Neuronal stem cell (in vitro differentiated cells): ENCODE measurements around the gene EPB41L5.

ENCODE experiments used
- DNase-seq: peaks from one replicate; pipeline ENCODE4 v3.0.0-alpha.2; 2013; ENCODE audit warnings: low spot score
- H2AFZ ChIP-seq: one replicate; pipeline ENCODE4 v1.6.1; 2013; ENCODE audit warnings: mild to moderate bottlenecking, low read length, inconsistent platforms
- H2AK5ac ChIP-seq: 2 replicates; pipeline ENCODE4 v1.6.1; 2013; ENCODE audit warnings: low read depth, mild to moderate bottlenecking, inconsistent platforms, low read length, moderate library complexity, mixed read lengths
- H2BK120ac ChIP-seq: 2 replicates; pipeline ENCODE4 v1.6.1; 2013; ENCODE audit warnings: low read depth, mild to moderate bottlenecking, inconsistent platforms, low read length, moderate library complexity, mixed read lengths
- H2BK12ac ChIP-seq: one replicate; pipeline ENCODE4 v1.6.1; 2013; ENCODE audit warnings: low read length, inconsistent platforms
- H2BK15ac ChIP-seq: 2 replicates; pipeline ENCODE4 v1.6.1; 2013; ENCODE audit warnings: mild to moderate bottlenecking, low read length, inconsistent platforms, mixed read lengths
- H2BK5ac ChIP-seq: one replicate; pipeline ENCODE4 v1.6.1; 2013; ENCODE audit warnings: inconsistent platforms, mild to moderate bottlenecking, low read length, moderate library complexity
- H3K14ac ChIP-seq: one replicate; pipeline ENCODE4 v1.6.1; 2013; ENCODE audit warnings: low read length, inconsistent platforms
- H3K18ac ChIP-seq: 2 replicates; pipeline ENCODE4 v1.6.1; 2013; ENCODE audit warnings: low read length, inconsistent platforms
- H3K23ac ChIP-seq: 2 replicates; pipeline ENCODE4 v1.6.1; 2013; ENCODE audit warnings: low read depth, mild to moderate bottlenecking, mixed read lengths, low read length, inconsistent platforms; ENCODE audit not compliant: poor library complexity
- H3K27ac ChIP-seq: replicated peaks from 3 replicates; pipeline ENCODE4 v1.5.1; 2013; ENCODE audit warnings: low read length, inconsistent platforms
- H3K27me3 ChIP-seq, 3 experiments: 2 replicates each; pipeline ENCODE4 v1.6.1; 2013; ENCODE audit warnings: low read length in 3 of 3, mild to moderate bottlenecking in 2 of 3, inconsistent platforms in 1 of 3, low read depth in 1 of 3, mixed read lengths in 1 of 3, moderate library complexity in 1 of 3; ENCODE audit not compliant: control insufficient read depth in 3 of 3, insufficient read depth in 3 of 3
- H3K36me3 ChIP-seq, 2 donors: replicated peaks in 1 of 2; 2 replicates each; pipeline ENCODE4 v1.6.1; 2013; ENCODE audit warnings: low read length in 2 of 2; ENCODE audit not compliant: control insufficient read depth in 2 of 2, insufficient read depth in 2 of 2
- H3K4ac ChIP-seq: 2 replicates; pipeline ENCODE4 v1.6.1; 2013; ENCODE audit warnings: inconsistent platforms, mild to moderate bottlenecking, low read length, moderate library complexity
- H3K4me1 ChIP-seq, 2 donors: 1 replicate in 1 of 2; 2 replicates in 1 of 2; pipeline ENCODE4 v1.6.1; 2013; ENCODE audit warnings: low read length in 2 of 2, low read depth in 1 of 2; ENCODE audit not compliant: control insufficient read depth in 2 of 2, insufficient read depth in 1 of 2
- H3K4me2 ChIP-seq: one replicate; pipeline ENCODE4 v1.6.1; 2013; ENCODE audit warnings: mild to moderate bottlenecking, low read length, inconsistent platforms; ENCODE audit not compliant: insufficient read depth, poor library complexity, severe bottlenecking
- H3K4me3 ChIP-seq, 2 donors: 2 replicates each; pipeline ENCODE4 v1.5.1; 2013; ENCODE audit warnings: low read length in 2 of 2, mild to moderate bottlenecking in 2 of 2, inconsistent platforms in 1 of 2, moderate library complexity in 1 of 2
- H3K79me1 ChIP-seq: one replicate; pipeline ENCODE4 v1.6.1; 2013; ENCODE audit warnings: low read depth, mild to moderate bottlenecking, inconsistent platforms, low read length, moderate library complexity
- H3K9ac ChIP-seq: one replicate; pipeline ENCODE4 v1.6.1; 2013; ENCODE audit warnings: mild to moderate bottlenecking, low read depth, low read length, inconsistent platforms; ENCODE audit not compliant: poor library complexity
- H3K9me3 ChIP-seq, 2 donors: replicated peaks in 1 of 2; 2 replicates each; pipeline versions ENCODE3 to v1.6.1; 2013; ENCODE audit warnings: low read length in 2 of 2, mild to moderate bottlenecking in 2 of 2, inconsistent platforms in 1 of 2, low read depth in 1 of 2, mixed read lengths in 1 of 2, moderate library complexity in 1 of 2; ENCODE audit not compliant: control insufficient read depth in 2 of 2, insufficient read depth in 1 of 2
- H4K8ac ChIP-seq: one replicate; pipeline ENCODE4 v1.6.1; 2013; ENCODE audit warnings: low read depth, mild to moderate bottlenecking, inconsistent platforms, low read length, moderate library complexity
- H4K91ac ChIP-seq: one replicate; pipeline ENCODE4 v1.6.1; 2013; ENCODE audit warnings: low read length, low read depth, mild to moderate bottlenecking, inconsistent platforms; ENCODE audit not compliant: poor library complexity
- WGBS, 2 donors: extraction: QIAGEN DNeasy Blood & Tissue Kit; methylation state at CpG; one replicate each; pipeline ENCODE4 v1.1.7; 2013; ENCODE audit warnings: missing lambda C conversion rate in 2 of 2, mixed read lengths in 1 of 2; ENCODE audit not compliant: insufficient read length in 2 of 2, insufficient replicate concordance in 1 of 2; ENCODE audit errors: extremely low coverage in 2 of 2; 5-methylcytosine and 5-hydroxymethylcytosine counted together

Gene EPB41L5

GRCh38 chr2:120218181-120218580 lies 205.3 kb downstream of the EPB41L5 start:
- Histone ChIP-seq H3K18ac (no peak overlapping the region), H2AK5ac (no peak overlapping the region), H2BK15ac (no peak overlapping the region), H3K27ac (no peak overlapping the region), H3K4ac (no peak overlapping the region), H3K23ac (no peak overlapping the region), H3K36me3 (peaks cover 2 to 10% of the 10 kb centered on the region in 2 donors), H2BK5ac (no peak overlapping the region), H2BK12ac (no peak overlapping the region), H3K4me2 (no peak overlapping the region), H3K9ac (no peak overlapping the region), H2BK120ac (no peak overlapping the region), H4K91ac (no peak overlapping the region), H3K4me1 (no peaks in the 10 kb centered on the region), H4K8ac (no peak overlapping the region), H3K79me1 (peaks cover 6% of the 10 kb centered on the region), H3K27me3 (no peaks in the 10 kb centered on the region), H3K14ac (no peak overlapping the region), H3K4me3 (no peak overlapping the region), H2AFZ (no peak overlapping the region), H3K9me3 (peaks cover 9 to 14% of the 10 kb centered on the region in 2 donors)
- no peak for DNase-seq
- WGBS, 2 donors: no CpG with 5 or more reads among the region's 5 CpGs

- Histone ChIP-seq H2BK5ac (no peak overlapping the region), H3K14ac (no peak overlapping the region), H3K36me3 (peaks cover 2 to 10% of the 10 kb centered on the region in 2 donors), H3K23ac (no peak overlapping the region), H3K4me1 (no peaks in the 10 kb centered on the region), H3K79me1 (peaks cover 6% of the 10 kb centered on the region), H2AFZ (no peak overlapping the region), H4K8ac (no peak overlapping the region), H3K18ac (no peak overlapping the region), H3K4ac (no peak overlapping the region), H3K9me3 (peaks cover 9 to 14% of the 10 kb centered on the region in 2 donors), H3K27ac (no peak overlapping the region), H2BK120ac (no peak overlapping the region), H2AK5ac (no peak overlapping the region), H3K9ac (no peak overlapping the region), H4K91ac (no peak overlapping the region), H3K27me3 (peaks cover 0 to 8% (median 4%) of the 10 kb centered on the region in 3 experiments), H2BK15ac (no peak overlapping the region), H3K4me3 (no peak overlapping the region), H3K4me2 (no peak overlapping the region), H2BK12ac (no peak overlapping the region)
- no CpG with 5 or more reads among the region's 5 CpGs for WGBS, 2 donors
- no peak for DNase-seq
Observed at GRCh38 chr2:120219291-120219690, 206.4 kb downstream of the EPB41L5 start.

- Histone ChIP-seq H2AFZ (no peak overlapping the region), H2BK120ac (no peak overlapping the region), H3K79me1 (peaks cover 6% of the 10 kb centered on the region), H3K18ac (no peak overlapping the region), H3K4me2 (no peak overlapping the region), H4K8ac (no peak overlapping the region), H3K4me1 (no peaks in the 10 kb centered on the region), H3K4ac (no peak overlapping the region), H3K4me3 (no peak overlapping the region), H3K27ac (no peak overlapping the region), H3K9me3 (peaks cover 9 to 14% of the 10 kb centered on the region in 2 donors), H3K27me3 (peaks cover 0 to 13% (median 6%) of the 10 kb centered on the region in 3 experiments), H4K91ac (no peak overlapping the region), H2AK5ac (no peak overlapping the region), H3K23ac (no peak overlapping the region), H2BK15ac (no peak overlapping the region), H2BK12ac (no peak overlapping the region), H2BK5ac (no peak overlapping the region), H3K9ac (no peak overlapping the region), H3K36me3 (peaks cover 2 to 10% of the 10 kb centered on the region in 2 donors), H3K14ac (no peak overlapping the region)
- WGBS, 2 donors: no CpG with 5 or more reads among the region's 5 CpGs
- no peak for DNase-seq
Observed at GRCh38 chr2:120219766-120220165, 206.9 kb downstream of the EPB41L5 start.

DNA sequence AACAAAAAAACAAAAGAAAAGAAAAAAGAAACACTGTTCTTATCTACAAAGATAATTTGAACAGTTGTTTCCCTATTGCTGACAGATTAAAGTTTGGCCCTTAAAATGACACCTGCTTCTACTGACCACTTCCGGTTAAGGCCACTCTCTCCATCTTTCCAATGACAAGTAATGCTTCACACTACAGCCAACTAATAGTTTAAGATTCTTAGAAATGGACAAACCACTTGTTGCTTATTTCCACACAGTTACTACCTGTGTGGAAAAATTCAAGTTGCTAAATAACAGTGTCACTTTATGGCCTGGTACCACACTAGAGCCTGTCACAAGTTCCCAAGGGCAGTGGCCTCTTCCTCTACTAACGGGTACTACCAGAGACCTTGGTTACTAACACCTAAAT lies 207.9 kb downstream of the EPB41L5 start:
- no peak overlapping the region for H3K18ac ChIP-seq
- H3K9ac ChIP-seq: no peak overlapping the region
- DNase-seq: no peak
- H4K91ac ChIP-seq: no peak overlapping the region
- peaks cover 0 to 23% (median 8%) of the 10 kb centered on the region in 3 experiments for H3K27me3 ChIP-seq
- peaks cover 6% of the 10 kb centered on the region for H3K79me1 ChIP-seq
- no peaks in the 10 kb centered on the region for H3K4me1 ChIP-seq
- no peak overlapping the region for H2BK5ac ChIP-seq
- WGBS, 2 donors: no CpG with 5 or more reads among the region's 2 CpGs
- no peak overlapping the region for H3K14ac ChIP-seq
- peaks cover 9 to 14% of the 10 kb centered on the region in 2 donors for H3K9me3 ChIP-seq
- no peak overlapping the region for H3K4ac ChIP-seq
- H2AFZ ChIP-seq: no peak overlapping the region
- no peak overlapping the region for H4K8ac ChIP-seq
- H3K27ac ChIP-seq: no peak overlapping the region
- H3K36me3 ChIP-seq: peaks cover 2 to 10% of the 10 kb centered on the region in 2 donors
- no peak overlapping the region for H3K23ac ChIP-seq
- H3K4me2 ChIP-seq: no peak overlapping the region
- no peak overlapping the region for H2BK120ac ChIP-seq
- no peak overlapping the region for H2BK15ac ChIP-seq
- H2BK12ac ChIP-seq: no peak overlapping the region
- no peak overlapping the region for H3K4me3 ChIP-seq
- no peak overlapping the region for H2AK5ac ChIP-seq
